Measurements from ENCODE around the gene NTRK3.
A peak's percentile ranks its signal among the peaks of the same experiment; 100 is the strongest.

Gene NTRK3

GRCh38 chr15:88257311-88258092 lies 963 bp upstream of the NTRK3 start:
- DNase-seq (ENCODE audit: low read depth), result no peak

GRCh38 chr15:88255484-88256278 lies 858 bp downstream of the NTRK3 start:
- no peak for DNase-seq (ENCODE audit: low read depth)

- DNase-seq (ENCODE audit: low read depth), result no peak
Measured at GRCh38 chr15:88255087-88255483, 1.5 kb downstream of the NTRK3 start.

GRCh38 chr15:88252441-88252840 lies 4.1 kb downstream of the NTRK3 start:
- no peak for DNase-seq (ENCODE audit: low read depth)

- DNase-seq (ENCODE audit: low read depth), result no peak
Measured at GRCh38 chr15:88250826-88251225, 5.7 kb downstream of the NTRK3 start.

GRCh38 chr15:88249220-88249619 lies 7.3 kb downstream of the NTRK3 start:
- DNase-seq (ENCODE audit: low read depth), result no peak

GRCh38 chr15:88247914-88248313 lies 8.6 kb downstream of the NTRK3 start:
- no peak for DNase-seq (ENCODE audit: low read depth)

GRCh38 chr15:88246666-88247446 lies 9.7 kb downstream of the NTRK3 start:
- DNase-seq (ENCODE audit: low read depth), result peak; percentile 60

- DNase-seq (ENCODE audit: low read depth), result no peak
Measured at GRCh38 chr15:88246081-88246480, 10.5 kb downstream of the NTRK3 start.

- peak; percentile 34 for DNase-seq (ENCODE audit: low read depth)
Measured at GRCh38 chr15:88243895-88244787, 12.4 kb downstream of the NTRK3 start.

- DNase-seq (ENCODE audit: low read depth), result no peak
Measured at GRCh38 chr15:88242586-88243555, 13.7 kb downstream of the NTRK3 start.

- DNase-seq (ENCODE audit: low read depth), result no peak
Measured at GRCh38 chr15:88241461-88241860, 15.1 kb downstream of the NTRK3 start.

GRCh38 chr15:88241060-88241459 lies 15.5 kb downstream of the NTRK3 start:
- DNase-seq (ENCODE audit: low read depth), result no peak

- no peak for DNase-seq (ENCODE audit: low read depth)
Measured at GRCh38 chr15:88239594-88239993, 16.9 kb downstream of the NTRK3 start.

- no peak for DNase-seq (ENCODE audit: low read depth)
Measured at GRCh38 chr15:88238618-88239430, 17.7 kb downstream of the NTRK3 start.

GRCh38 chr15:88234711-88235110 lies 21.8 kb downstream of the NTRK3 start:
- DNase-seq (ENCODE audit: low read depth), result no peak

GRCh38 chr15:88233921-88234320 lies 22.6 kb downstream of the NTRK3 start:
- no peak for DNase-seq (ENCODE audit: low read depth)

- DNase-seq (ENCODE audit: low read depth), result no peak
Measured at GRCh38 chr15:88232771-88233201, 23.8 kb downstream of the NTRK3 start.

GRCh38 chr15:88231909-88232644 lies 24.5 kb downstream of the NTRK3 start:
- DNase-seq (ENCODE audit: low read depth), result no peak
